GM21576 (cell line): Measurements from ENCODE around the gene CACNA2D2.

ENCODE experiments used
- ATAC-seq: cut with Tn5 transposase; IDR thresholded peaks from one replicate; pipeline ENCODE4 v1.9.1; 2021; ENCODE audit warnings: mild to moderate bottlenecking, moderate library complexity; ENCODE audit not compliant: unreplicated experiment

Gene CACNA2D2

GRCh38 chr3:50470658-50471057 is 32.8 kb downstream of the CACNA2D2 start:
- ATAC-seq, result no peak

- ATAC-seq, result no peak
These were observed 35.5 kb downstream of the CACNA2D2 start for GRCh38 chr3:50467919-50468318.

DNA sequence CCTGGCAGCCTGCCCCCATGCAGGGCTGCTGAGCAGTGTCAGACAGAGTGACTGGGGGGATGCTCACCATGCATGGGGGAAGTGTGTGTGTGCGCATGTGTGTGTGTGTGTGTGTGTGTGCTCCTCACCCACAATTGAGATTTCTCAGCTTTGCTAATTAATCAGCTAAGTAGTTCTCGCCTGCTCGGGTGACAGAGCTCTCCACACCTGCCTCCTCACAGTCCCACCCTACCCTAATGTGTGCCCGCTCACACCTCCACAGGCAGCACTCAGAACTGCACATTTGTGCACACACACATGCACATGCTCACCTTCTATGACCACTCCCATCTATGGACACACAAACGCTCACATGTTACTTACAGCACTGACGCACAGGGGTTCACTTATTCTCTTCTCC is 37.3 kb downstream of the CACNA2D2 start:
- ATAC-seq, result no peak

DNA sequence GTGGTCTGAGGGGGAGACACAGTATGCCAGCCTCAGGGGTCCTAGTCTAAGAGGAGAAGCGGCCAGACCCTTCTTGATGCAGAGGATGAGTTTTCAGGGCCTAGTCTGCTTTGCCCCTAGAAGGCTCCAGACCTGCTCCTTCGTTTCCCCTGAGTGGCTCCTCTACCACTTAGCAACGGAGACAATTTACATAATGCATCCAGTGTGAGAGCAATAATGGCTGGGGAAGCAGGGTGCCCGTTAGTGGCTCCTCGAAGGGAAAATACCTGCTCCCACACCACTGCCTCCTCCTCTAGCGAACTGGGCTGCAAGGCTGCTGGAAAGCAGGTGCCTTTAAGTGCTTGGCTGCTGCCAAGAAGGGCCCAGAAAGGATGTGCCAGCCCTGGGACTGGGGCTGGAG is 38.9 kb downstream of the CACNA2D2 start:
- ATAC-seq, result no peak

DNA sequence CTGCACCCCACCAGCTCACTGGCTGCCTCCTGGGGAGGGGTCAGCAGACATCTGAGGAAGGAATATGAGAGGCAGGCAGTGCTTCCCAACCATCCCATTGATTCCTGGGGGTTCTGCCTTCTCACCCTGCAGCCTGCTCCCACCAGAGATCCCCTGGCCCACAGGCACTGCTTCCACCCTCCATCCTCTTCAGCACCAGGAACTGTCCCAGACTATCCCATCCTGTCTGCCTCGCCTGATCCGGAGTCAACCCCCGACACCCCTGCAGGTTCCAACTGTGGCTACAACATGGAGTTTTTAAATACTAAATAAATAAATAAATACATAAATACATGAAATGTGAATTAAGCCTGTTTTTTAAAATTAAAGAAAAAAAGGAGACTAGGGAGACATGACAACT is 43.6 kb downstream of the CACNA2D2 start:
- no peak for ATAC-seq

- ATAC-seq, result no peak
These were observed 45.4 kb downstream of the CACNA2D2 start for GRCh38 chr3:50457988-50458387.

- ATAC-seq, result no peak
These were observed 48.0 kb downstream of the CACNA2D2 start for GRCh38 chr3:50455161-50456018.

DNA sequence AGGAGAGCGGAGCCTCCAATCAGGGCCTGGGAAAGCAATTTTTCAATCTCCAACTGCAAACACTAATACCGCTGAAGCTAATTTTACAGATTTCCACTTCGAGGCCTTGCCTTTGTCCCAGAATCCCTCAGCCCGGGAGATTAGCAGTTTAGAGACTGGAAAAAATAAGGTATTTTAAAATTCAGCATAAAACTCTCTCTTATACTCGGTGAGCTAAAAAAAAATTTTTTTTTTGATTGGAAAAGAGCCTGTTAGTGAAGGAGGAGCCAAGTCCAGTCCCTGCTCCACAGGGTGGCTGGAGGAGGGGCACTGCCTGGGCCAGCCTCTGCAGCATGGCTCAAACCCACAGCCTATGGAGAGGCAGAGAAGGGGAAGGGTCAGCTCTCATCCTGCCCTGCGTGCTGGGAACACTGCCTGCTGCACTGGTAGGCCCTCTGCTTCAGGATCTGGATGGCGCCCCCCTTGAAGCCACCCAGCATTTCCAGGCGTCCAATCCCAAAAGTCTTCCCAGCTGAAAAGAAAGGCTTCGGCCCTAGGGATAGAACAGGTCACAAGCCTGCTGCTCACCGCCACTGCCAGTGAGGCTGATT is 48.9 kb downstream of the CACNA2D2 start:
- no peak for ATAC-seq

DNA sequence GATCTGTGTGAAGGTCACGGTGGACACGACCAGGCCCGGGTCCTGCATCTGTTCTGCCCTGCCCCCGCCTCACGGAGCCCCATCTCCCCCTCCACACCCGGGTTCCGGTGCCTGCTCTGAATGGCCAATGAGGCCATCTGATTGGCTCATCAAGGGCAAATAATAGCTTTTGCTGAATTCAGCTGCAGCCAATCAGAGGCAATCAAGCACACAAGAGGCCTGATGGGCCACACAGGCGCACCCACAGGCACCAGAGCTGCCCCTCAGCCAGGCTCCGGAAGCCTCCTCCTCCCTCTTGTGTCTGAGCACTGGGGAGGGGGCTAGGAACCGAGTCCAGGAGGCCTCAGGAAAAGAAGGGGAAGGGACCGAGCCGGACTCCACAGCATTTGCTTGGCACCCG is 49.5 kb downstream of the CACNA2D2 start:
- ATAC-seq, result no peak

GRCh38 chr3:50450209-50450921 is 53.1 kb downstream of the CACNA2D2 start:
- no peak for ATAC-seq

GRCh38 chr3:50448752-50449539 is 54.5 kb downstream of the CACNA2D2 start:
- no peak for ATAC-seq

GRCh38 chr3:50447290-50447840 is 56.1 kb downstream of the CACNA2D2 start:
- ATAC-seq, result no peak

- no peak for ATAC-seq
These were observed 57.5 kb downstream of the CACNA2D2 start for GRCh38 chr3:50445919-50446318.

GRCh38 chr3:50444782-50445181 is 58.7 kb downstream of the CACNA2D2 start:
- ATAC-seq, result no peak

GRCh38 chr3:50444213-50444612 is 59.2 kb downstream of the CACNA2D2 start:
- ATAC-seq, result no peak

GRCh38 chr3:50442945-50443579 is 60.4 kb downstream of the CACNA2D2 start:
- no peak for ATAC-seq

GRCh38 chr3:50441424-50442217 is 61.8 kb downstream of the CACNA2D2 start:
- no peak for ATAC-seq

DNA sequence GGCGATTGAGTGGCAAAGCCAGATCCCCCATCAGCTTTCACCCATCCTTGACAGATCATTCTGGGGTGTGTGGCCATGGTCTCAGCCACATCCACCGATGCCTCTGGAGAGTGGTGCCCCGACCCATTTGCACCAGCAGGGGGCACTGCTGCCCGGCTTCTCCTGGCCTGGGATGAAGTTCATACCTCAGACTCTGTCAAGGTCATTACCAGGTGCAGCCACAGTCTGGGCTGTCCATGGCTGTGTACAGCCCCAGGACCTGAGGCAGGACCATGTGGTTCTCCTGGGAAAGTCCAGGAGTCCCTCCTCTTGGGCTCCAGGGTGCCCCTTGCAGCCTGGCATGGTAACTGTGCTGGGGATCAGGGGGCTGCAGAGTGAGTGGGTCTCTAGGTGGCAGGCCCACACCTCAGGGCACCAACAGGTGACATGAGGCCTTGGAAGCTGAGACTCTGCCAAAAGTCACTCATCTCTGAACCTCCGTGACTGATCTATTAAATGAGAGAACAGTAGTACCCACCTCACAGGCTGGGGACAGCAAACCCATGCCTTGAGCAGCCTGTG is 67.2 kb downstream of the CACNA2D2 start:
- ATAC-seq, result no peak
